HG02642 (cell line): Measurements from ENCODE around the gene C6orf163.
"Not testable (repeated sequence)": the region's sequence is repeated elsewhere in the genome, so short reads cannot be mapped to it uniquely, and the experiment has no call there.

Source experiments
- ATAC-seq: cut with Tn5 transposase; IDR thresholded peaks from one replicate; pipeline ENCODE4 v1.9.1; 2021; ENCODE audit warnings: mild to moderate bottlenecking; ENCODE audit not compliant: unreplicated experiment, poor library complexity

The C6orf163 gene

DNA sequence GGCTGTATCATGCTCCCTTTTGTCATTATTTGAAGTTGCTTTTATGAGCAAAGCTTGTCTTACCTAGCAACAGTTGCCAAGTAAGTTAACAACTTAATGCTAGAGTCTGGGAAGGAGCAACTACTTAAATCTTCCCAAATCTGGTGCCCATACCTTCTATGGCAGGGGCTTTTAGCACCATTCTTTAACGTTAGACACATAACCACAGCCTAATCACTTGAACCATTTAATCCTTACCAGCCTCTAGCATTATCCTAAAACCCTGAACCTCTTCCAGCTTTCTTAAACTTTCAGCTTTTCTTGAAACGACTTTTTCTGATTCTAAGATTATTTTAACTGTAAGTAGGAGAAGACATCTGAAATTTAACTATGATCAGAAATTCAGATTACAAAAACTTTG lies at the start of gene C6orf163:
TSS of gene C6orf163 (plus strand) at position 83 of the 400 bp plus-strand sequence. CDS start at position 370, 287 bp downstream.
- ATAC-seq, result no peak

- no peak for ATAC-seq
These were observed 47.5 kb upstream of the C6orf163 start for GRCh38 chr6:87297119-87297518.

- ATAC-seq, result not testable (repeated sequence)
These were observed 43.3 kb upstream of the C6orf163 start for GRCh38 chr6:87301277-87301676.

DNA sequence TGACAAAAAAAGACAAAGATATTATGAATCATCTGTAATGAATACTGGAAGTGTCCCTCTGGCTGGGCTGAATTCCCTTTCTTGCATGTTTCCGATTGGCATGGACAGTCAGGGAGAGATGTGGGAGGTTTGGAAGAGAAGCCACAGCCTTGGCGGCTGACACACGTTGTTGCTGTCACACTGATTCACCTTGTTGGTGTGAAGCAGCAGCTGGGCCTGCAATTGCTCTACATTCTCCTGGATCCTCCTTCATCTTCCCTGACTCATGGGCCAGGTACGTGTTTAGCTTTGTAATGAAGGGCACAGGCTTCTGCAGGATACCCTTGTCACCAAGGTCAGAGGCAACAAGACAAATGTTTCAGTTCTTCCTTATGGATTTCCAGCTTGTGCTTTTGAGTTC lies 35.6 kb upstream of the C6orf163 start:
- ATAC-seq, result no peak

DNA sequence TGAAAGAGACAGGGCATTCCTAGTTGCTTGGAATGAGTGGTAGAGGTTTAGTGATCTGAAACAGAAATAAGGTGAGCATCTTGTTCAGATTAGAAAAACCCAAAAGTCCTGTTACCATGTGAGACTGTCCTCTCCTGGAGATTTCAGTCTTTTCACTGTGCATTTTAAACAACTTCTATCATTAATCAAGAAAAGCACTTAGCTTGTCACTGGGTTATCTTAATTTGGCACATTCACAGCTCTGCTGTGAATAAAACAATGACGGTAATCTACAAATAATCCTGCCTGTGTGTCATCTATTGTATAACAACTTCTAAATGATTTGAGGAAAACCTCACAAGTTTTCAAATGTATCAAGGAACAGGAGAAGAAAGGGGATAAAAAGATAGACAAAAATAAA lies 31.8 kb upstream of the C6orf163 start:
- no peak for ATAC-seq

DNA sequence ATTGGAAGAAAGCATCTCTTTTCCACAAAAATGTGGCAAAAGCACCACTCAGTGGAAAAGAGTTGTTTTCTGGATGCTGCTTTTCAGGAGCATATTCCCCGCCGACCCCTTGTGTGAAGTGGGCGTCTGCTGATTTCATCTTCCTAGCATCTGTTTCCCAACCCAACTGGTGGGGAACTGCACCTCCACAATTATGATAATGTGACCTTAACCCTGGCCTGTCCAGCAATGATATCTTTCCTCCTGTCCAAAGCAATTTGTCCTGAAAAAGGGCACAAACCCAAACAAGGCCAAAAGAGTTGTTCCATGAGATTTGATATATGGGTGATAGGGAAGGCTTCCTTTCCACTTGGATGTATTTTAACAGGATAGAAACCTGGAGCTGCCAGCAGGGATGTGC lies 29.5 kb upstream of the C6orf163 start:
- ATAC-seq, result no peak

- ATAC-seq, result no peak
These were observed 25.2 kb upstream of the C6orf163 start for GRCh38 chr6:87319271-87319987.

GRCh38 chr6:87322304-87323212 lies 22.1 kb upstream of the C6orf163 start, which contains the start of gene SMIM8:
SMIM8 (plus strand) TSS chr6:87322588; CDS start chr6:87337032, 14,444 bp downstream.
- peak; percentile 100 for ATAC-seq

DNA sequence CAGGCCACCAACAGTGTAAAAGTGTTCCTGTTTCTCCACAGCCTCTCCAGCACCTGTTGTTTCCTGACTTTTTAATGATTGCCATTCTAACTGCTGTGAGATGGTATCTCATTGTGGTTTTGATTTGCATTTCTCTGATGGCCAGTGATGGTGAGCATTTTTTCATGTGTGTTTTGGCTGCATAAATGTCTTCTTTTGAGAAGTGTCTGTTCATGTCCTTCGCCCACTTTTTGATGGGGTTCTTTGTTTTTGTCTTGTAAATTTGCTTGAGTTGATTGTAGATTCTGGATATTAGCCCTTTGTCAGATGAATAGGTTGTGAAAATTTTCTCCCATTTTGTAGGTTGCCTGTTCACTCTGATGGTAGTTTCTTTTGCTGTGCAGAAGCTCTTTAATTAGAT lies 20.7 kb upstream of the C6orf163 start:
- not testable (repeated sequence) for ATAC-seq

GRCh38 chr6:87330961-87331360 lies 13.7 kb upstream of the C6orf163 start:
- ATAC-seq, result no peak

GRCh38 chr6:87333033-87333432 lies 11.6 kb upstream of the C6orf163 start:
- ATAC-seq, result no peak

- no peak for ATAC-seq
These were observed 10.9 kb upstream of the C6orf163 start for GRCh38 chr6:87333591-87334181.

DNA sequence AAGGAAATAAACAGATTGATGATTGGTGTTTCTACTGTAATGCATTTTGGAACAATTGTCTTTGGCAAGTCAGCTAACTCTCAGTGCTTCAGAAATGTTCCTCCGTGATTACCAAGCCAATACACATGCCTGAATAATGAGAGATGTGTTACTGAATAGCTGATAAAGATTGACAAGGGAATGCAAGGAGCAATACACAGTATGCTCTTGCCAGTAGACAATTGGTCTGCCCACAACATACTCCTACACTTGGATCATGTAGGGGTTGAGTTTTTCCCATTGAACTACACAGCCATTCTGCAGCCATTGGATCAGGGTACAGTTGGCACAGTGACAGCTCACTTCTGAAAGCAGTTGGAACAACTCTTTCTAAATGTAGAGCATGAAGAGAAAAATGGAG lies 9.9 kb upstream of the C6orf163 start:
- no peak for ATAC-seq

DNA sequence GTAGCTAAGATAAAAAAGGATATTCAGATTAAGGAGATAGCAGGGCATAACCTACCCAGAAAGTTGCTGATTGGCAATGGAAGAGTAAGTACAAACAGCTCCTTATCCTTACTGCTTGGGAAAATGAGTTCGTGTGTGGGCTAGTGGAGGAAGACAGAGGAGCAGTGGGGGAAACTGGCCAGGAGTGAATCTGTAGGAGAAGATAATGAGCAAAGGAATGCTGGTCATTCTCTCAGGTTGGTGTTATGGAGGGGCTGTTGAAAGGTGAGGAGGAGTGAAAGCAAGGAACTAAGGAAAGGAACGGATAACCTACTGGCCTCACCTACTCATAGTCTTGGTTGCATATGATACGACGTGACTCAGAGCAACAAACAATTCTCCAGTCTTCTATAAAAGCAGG lies 8.2 kb upstream of the C6orf163 start:
- no peak for ATAC-seq

GRCh38 chr6:87340230-87340629 lies 4.4 kb upstream of the C6orf163 start:
- ATAC-seq, result no peak

- ATAC-seq, result no peak
These were observed 3.5 kb upstream of the C6orf163 start for GRCh38 chr6:87341158-87341557.

DNA sequence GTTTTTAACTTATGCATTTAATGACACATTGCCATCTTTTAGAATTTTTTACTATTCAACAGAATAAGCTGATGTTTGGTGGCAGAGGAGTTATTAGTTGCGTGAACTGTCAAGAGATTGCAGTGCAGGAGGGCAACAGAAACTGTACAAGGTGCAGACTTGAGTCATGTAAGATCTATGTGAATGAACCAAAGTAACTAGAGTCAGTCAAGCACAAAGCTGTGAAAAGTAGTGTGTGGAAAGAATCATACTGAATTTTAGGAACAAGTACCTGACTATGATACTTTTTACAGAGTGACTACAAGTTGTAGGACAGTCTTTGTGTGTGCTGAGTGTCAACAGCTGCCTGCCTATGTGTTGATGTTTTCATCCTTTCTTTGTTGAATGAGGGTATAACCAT lies 2.7 kb upstream of the C6orf163 start:
- peak; percentile 85 for ATAC-seq

DNA sequence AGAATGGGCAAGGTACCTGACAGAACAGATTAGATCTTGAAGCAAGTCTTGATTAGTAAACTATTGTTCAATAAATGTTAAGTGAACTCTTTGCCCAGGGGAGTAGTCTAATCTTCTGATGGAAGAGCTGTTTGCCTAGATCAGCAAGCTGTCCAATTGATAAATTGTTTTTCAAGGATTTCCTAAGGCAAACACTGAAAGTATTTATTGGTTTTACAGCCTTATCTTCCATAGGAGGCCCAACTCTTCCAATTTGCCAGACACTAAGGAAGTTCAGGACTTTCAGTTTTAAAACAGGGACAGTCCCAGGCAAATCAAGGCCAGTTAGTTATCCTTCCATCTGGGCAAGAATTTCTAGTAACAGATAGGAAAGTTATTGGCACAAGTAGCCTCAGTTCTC lies 1.8 kb upstream of the C6orf163 start:
- ATAC-seq, result no peak

DNA sequence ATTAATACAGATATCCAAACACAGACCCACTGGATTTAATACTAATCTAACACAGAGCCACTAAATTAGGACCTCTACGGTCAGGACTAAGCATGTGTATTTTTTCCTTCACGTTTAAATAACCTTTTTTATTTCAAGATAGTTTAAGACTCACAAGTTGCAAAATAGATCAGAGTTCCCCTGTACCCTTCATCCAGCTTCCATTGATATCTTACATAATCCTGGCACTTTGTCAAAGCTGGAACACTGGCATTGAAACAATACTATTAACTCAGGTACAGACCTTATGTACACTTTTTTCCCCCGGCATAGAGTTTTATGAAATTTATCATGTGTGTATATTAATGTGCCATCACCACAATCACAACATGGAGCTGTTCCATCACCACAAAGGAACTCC lies 2.1 kb downstream of the C6orf163 start:
- ATAC-seq, result no peak

GRCh38 chr6:87349896-87350295 lies 5.3 kb downstream of the C6orf163 start:
- ATAC-seq, result no peak

DNA sequence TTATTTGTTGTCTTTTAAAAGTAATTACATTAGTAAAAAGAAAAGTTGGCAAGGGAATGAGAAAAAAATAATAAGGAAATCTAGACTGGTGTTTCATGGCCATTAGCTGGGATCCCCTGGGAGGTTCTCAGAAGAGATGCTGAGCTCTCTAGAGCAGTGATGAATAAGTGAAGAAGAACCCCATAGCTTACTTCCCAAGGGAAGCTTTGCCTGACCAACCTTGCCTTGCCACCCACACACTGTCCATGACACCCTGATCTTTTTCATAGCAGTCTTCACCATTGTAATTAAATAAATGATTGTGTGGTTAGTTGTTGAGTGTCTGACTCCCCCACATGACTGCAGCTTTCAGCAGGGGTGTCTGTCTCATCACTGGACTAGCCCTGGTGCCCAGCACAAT lies 5.9 kb downstream of the C6orf163 start:
- no peak for ATAC-seq
